Subcutaneous abdominal adipose tissue (tissue), 5 donors: Measurements from ENCODE around the gene PREX1.

Source experiments
- H3K27ac ChIP-seq: one replicate; pipeline ENCODE4 v1.7.0; 2013; ENCODE audit warnings: low read depth, mild to moderate bottlenecking, inconsistent platforms, low read length, moderate library complexity
- H3K27me3 ChIP-seq, 5 donors: one replicate each; pipeline ENCODE4 v1.7.0; 2013; ENCODE audit warnings: low read length in 5 of 5, inconsistent platforms in 1 of 5; ENCODE audit not compliant: control insufficient read depth in 5 of 5, insufficient read depth in 4 of 5
- H3K36me3 ChIP-seq, 5 donors: one replicate each; pipeline ENCODE4 v1.7.0; 2013; ENCODE audit warnings: low read length in 5 of 5; ENCODE audit not compliant: control insufficient read depth in 5 of 5, insufficient read depth in 5 of 5
- H3K4me1 ChIP-seq, 5 donors: one replicate each; pipeline ENCODE4 v1.7.0; 2013; ENCODE audit warnings: low read length in 5 of 5, mild to moderate bottlenecking in 3 of 5, moderate library complexity in 1 of 5; ENCODE audit not compliant: control insufficient read depth in 5 of 5, insufficient read depth in 5 of 5
- H3K4me3 ChIP-seq, 5 donors: one replicate each; pipeline ENCODE4 v1.7.0; 2013; ENCODE audit warnings: low read length in 5 of 5, low read depth in 1 of 5
- H3K9ac ChIP-seq, 5 donors: one replicate each; pipeline ENCODE4 v1.7.0; 2013; ENCODE audit warnings: low read length in 5 of 5, mild to moderate bottlenecking in 4 of 5, moderate library complexity in 3 of 5
- H3K9me3 ChIP-seq, 5 donors: one replicate each; pipeline ENCODE4 v1.7.0; 2013; ENCODE audit warnings: low read length in 5 of 5; ENCODE audit not compliant: control insufficient read depth in 5 of 5
- donor health status: healthy.
- donor health status: healthy.
- donor health status: healthy.
- donor health status: healthy.
- donor health status: healthy.

The PREX1 gene

GRCh38 chr20:48789185-48789668, 38.6 kb downstream of the PREX1 start:
- Histone ChIP-seq H3K9me3 (no peaks in the 10 kb centered on the region), H3K36me3 (no peaks in the 10 kb centered on the region), H3K4me1 (peaks cover 3 to 50% (median 17%) of the 10 kb centered on the region in 5 donors), H3K4me3 (no peak overlapping the region), H3K9ac (no peak overlapping the region), H3K27me3 (peaks cover 3 to 21% (median 7%) of the 10 kb centered on the region in 5 donors), H3K27ac (no peak overlapping the region)

- no peaks in the 10 kb centered on the region for H3K36me3 ChIP-seq
- H3K27me3 ChIP-seq: peaks cover 3 to 19% (median 7%) of the 10 kb centered on the region in 5 donors
- no peak overlapping the region for H3K4me3 ChIP-seq
- H3K9me3 ChIP-seq: no peaks in the 10 kb centered on the region
- H3K27ac ChIP-seq: no peak overlapping the region
- H3K9ac ChIP-seq: no peak overlapping the region
- peaks cover 3 to 46% (median 17%) of the 10 kb centered on the region in 5 donors for H3K4me1 ChIP-seq
These were observed 39.2 kb downstream of the PREX1 start for GRCh38 chr20:48788486-48789072.

GRCh38 chr20:48787861-48788375, 39.9 kb downstream of the PREX1 start:
- Histone ChIP-seq H3K4me3 (no peak overlapping the region), H3K9me3 (no peaks in the 10 kb centered on the region), H3K27me3 (peaks cover 3 to 17% (median 7%) of the 10 kb centered on the region in 5 donors), H3K4me1 (peaks cover 3 to 46% (median 17%) of the 10 kb centered on the region in 5 donors), H3K27ac (no peak overlapping the region), H3K36me3 (no peaks in the 10 kb centered on the region), H3K9ac (no peak overlapping the region)

GRCh38 chr20:48786951-48787705, 40.7 kb downstream of the PREX1 start:
- H3K27me3 ChIP-seq: peaks cover 3 to 17% (median 7%) of the 10 kb centered on the region in 5 donors
- H3K36me3 ChIP-seq: no peaks in the 10 kb centered on the region
- H3K4me3 ChIP-seq: no peak overlapping the region
- H3K9ac ChIP-seq: no peak overlapping the region
- H3K4me1 ChIP-seq: peaks cover 3 to 50% (median 17%) of the 10 kb centered on the region in 5 donors
- no peak overlapping the region for H3K27ac ChIP-seq
- H3K9me3 ChIP-seq: no peaks in the 10 kb centered on the region

- H3K27me3 ChIP-seq: peaks cover 0 to 12% (median 6%) of the 10 kb centered on the region in 5 donors
- peaks cover 0 to 41% (median 10%) of the 10 kb centered on the region in 5 donors for H3K4me1 ChIP-seq
- no peak overlapping the region for H3K4me3 ChIP-seq
- H3K27ac ChIP-seq: no peak overlapping the region
- no peaks in the 10 kb centered on the region for H3K9me3 ChIP-seq
- H3K9ac ChIP-seq: no peak overlapping the region
- no peaks in the 10 kb centered on the region for H3K36me3 ChIP-seq
These were observed 42.0 kb downstream of the PREX1 start for GRCh38 chr20:48785801-48786200.

- peaks cover 0 to 35% (median 5%) of the 10 kb centered on the region in 5 donors for H3K4me1 ChIP-seq
- H3K27ac ChIP-seq: no peak overlapping the region
These were observed 42.5 kb downstream of the PREX1 start for GRCh38 chr20:48785256-48785655.

GRCh38 chr20:48784273-48784641, 43.5 kb downstream of the PREX1 start:
- Histone ChIP-seq H3K36me3 (no peaks in the 10 kb centered on the region), H3K4me3 (no peak overlapping the region), H3K4me1 (peaks cover 0 to 30% (median 0%) of the 10 kb centered on the region in 5 donors), H3K9me3 (peaks cover 0 to 4% (median 0%) of the 10 kb centered on the region in 5 donors), H3K27me3 (peaks cover 0 to 7% (median 4%) of the 10 kb centered on the region in 5 donors), H3K27ac (no peak overlapping the region), H3K9ac (no peak overlapping the region)

More at GRCh38 chr20:48785256-48785655, 42.5 kb downstream of the PREX1 start:
- Histone ChIP-seq H3K36me3 (no peaks in the 10 kb centered on the region), H3K4me3 (no peak overlapping the region), H3K9ac (no peak overlapping the region), H3K27me3 (peaks cover 0 to 11% (median 4%) of the 10 kb centered on the region in 5 donors), H3K9me3 (no peaks in the 10 kb centered on the region)

- H3K9ac ChIP-seq: no peak overlapping the region
- no peak overlapping the region for H3K4me3 ChIP-seq
- H3K9me3 ChIP-seq: peaks cover 0 to 5% (median 0%) of the 10 kb centered on the region in 5 donors
- H3K36me3 ChIP-seq: no peaks in the 10 kb centered on the region
- H3K4me1 ChIP-seq: peaks cover 0 to 28% (median 0%) of the 10 kb centered on the region in 5 donors
- H3K27me3 ChIP-seq: peaks cover 0 to 7% (median 3%) of the 10 kb centered on the region in 5 donors
- no peak overlapping the region for H3K27ac ChIP-seq
These were observed 44.1 kb downstream of the PREX1 start for GRCh38 chr20:48783533-48784272.

GRCh38 chr20:48782901-48783308, 44.9 kb downstream of the PREX1 start:
- peaks cover 0 to 5% (median 0%) of the 10 kb centered on the region in 5 donors for H3K9me3 ChIP-seq
- no peak overlapping the region for H3K9ac ChIP-seq
- H3K4me3 ChIP-seq: no peak overlapping the region
- H3K4me1 ChIP-seq: peaks cover 0 to 20% (median 0%) of the 10 kb centered on the region in 5 donors
- peaks cover 0 to 7% (median 3%) of the 10 kb centered on the region in 5 donors for H3K27me3 ChIP-seq
- no peak overlapping the region for H3K27ac ChIP-seq
- H3K36me3 ChIP-seq: no peaks in the 10 kb centered on the region
